ENCODE measurements around the gene MEIOC. TPM values are rescaled to one million over a fixed set of nuclear protein-coding genes. Genes with fewer than 3 reads are reported as not detected.

The MEIOC gene
- total and polyA plus RNA-seq, 2 donors (not counting 3 experiments of a cell fraction or from before 2014, with no cell fraction given) = 0.08 to 0.46 TPM

DNA sequence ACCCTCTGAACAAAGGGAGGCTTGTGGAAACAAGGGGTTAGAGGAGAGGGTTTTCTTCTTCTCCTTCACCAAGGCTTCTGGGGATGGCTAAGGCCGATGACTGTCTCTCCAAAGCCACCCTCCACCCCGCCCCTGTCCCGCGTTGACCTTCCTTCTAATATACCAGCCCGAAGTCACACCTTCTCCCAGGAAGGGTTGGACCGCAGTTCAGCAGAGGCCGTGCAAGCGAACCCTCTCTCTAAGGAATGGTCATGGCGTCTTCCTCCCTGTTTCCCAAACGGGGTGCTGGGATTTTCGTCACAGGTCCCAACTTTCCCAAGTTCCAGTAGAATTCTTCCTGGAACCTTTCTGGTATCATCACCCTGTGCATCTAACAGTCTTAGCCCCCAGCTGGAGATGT is 49.6 kb upstream of the MEIOC start:
- intact Hi-C loops (cut with micrococcal nuclease) = no loop called here
- Histone ChIP-seq H4K20me1 (replicated peaks; ENCODE audit: control insufficient read depth, extremely low read depth, insufficient read depth, low read length) (no peaks in the 10 kb centered on the region), H3K36me3 (ENCODE audit: control insufficient read depth in 2 of 2, extremely low read depth in 1 of 2, insufficient read depth in 2 of 2, low read length in 2 of 2) (no peaks in the 10 kb centered on the region), H3K4me2 (ENCODE audit: insufficient read depth, low read length) (no peak overlapping the region), H3K27me3 (ENCODE audit: control insufficient read depth in 2 of 2, insufficient read depth in 2 of 2, low read length in 2 of 2) (no peaks in the 10 kb centered on the region), H3K9me1 (replicated peaks; ENCODE audit: control insufficient read depth, extremely low read depth, insufficient read depth, low read length) (no peaks in the 10 kb centered on the region), H2AFZ (ENCODE audit: low read depth, low read length) (no peak overlapping the region), H3K4me1 (ENCODE audit: control insufficient read depth, extremely low read depth, insufficient read depth, low read length) (peaks cover 7% of the 10 kb centered on the region), H3K4me3 (replicated peaks in 1 of 3; ENCODE audit: insufficient read depth in 1 of 3, low read depth in 1 of 3, low read length in 3 of 3) (no peak overlapping the region), H3K9me3 (replicated peaks; ENCODE audit: control insufficient read depth, insufficient read depth, low read length) (no peaks in the 10 kb centered on the region), H3K79me2 (ENCODE audit: control insufficient read depth, insufficient read depth, low read length) (no peaks in the 10 kb centered on the region), H3K27ac (ENCODE audit: insufficient read depth, low read depth, low read length) (no peak overlapping the region), H3K9ac (replicated peaks; ENCODE audit: extremely low read depth, insufficient read depth, low read length) (no peak overlapping the region)
- POLR2A ChIA-PET = no interaction called here
- FAIRE-seq (no peak), DNase-seq (ENCODE audit: low read depth, low spot score) (no peak)
- CTCF ChIA-PET = interaction anchor here (0.7 kb wide), 1 partner anchor 13 kb away, joined by 3 read pairs; no protein-coding TSS in a partner anchor
- no TSS peak for BruUV-seq (replicated peaks)
- dilution Hi-C loops (cut with MboI; ENCODE audit: extremely low pct_ligation_motif_present, low sequenced_read_pairs) = no loop called here
- TF ChIP-seq MYC (IDR thresholded peaks at IDR 0.05; ENCODE audit: low read depth, low read length) (no peak), FOS (IDR thresholded peaks at IDR 0.05; ENCODE audit: borderline replicate concordance, insufficient read depth, low read length) (no peak), POLR2A (IDR thresholded peaks at IDR 0.05; ENCODE audit: low read depth, low read length) (no peak)

GRCh38 chr17:44607836-44608690 is 48.2 kb upstream of the MEIOC start:
- Histone ChIP-seq H3K4me2 (ENCODE audit: insufficient read depth, low read length) (no peak overlapping the region), H3K9ac (replicated peaks; ENCODE audit: extremely low read depth, insufficient read depth, low read length) (no peak overlapping the region), H3K9me3 (replicated peaks; ENCODE audit: control insufficient read depth, insufficient read depth, low read length) (no peaks in the 10 kb centered on the region), H3K4me1 (ENCODE audit: control insufficient read depth, extremely low read depth, insufficient read depth, low read length) (no peaks in the 10 kb centered on the region), H3K27ac (ENCODE audit: insufficient read depth, low read depth, low read length) (no peak overlapping the region), H3K79me2 (ENCODE audit: control insufficient read depth, insufficient read depth, low read length) (no peaks in the 10 kb centered on the region), H4K20me1 (replicated peaks; ENCODE audit: control insufficient read depth, extremely low read depth, insufficient read depth, low read length) (no peaks in the 10 kb centered on the region), H3K9me1 (replicated peaks; ENCODE audit: control insufficient read depth, extremely low read depth, insufficient read depth, low read length) (no peaks in the 10 kb centered on the region), H3K4me3 (replicated peaks in 1 of 3; ENCODE audit: insufficient read depth in 1 of 3, low read depth in 1 of 3, low read length in 3 of 3) (no peak overlapping the region), H2AFZ (ENCODE audit: low read depth, low read length) (no peak overlapping the region), H3K36me3 (ENCODE audit: control insufficient read depth in 2 of 2, extremely low read depth in 1 of 2, insufficient read depth in 2 of 2, low read length in 2 of 2) (no peaks in the 10 kb centered on the region), H3K27me3 (ENCODE audit: control insufficient read depth in 2 of 2, insufficient read depth in 2 of 2, low read length in 2 of 2) (no peaks in the 10 kb centered on the region)
- DNase-seq (ENCODE audit: low read depth, low spot score) (peak; percentile 39), FAIRE-seq (no peak)
- POLR2A ChIA-PET = no interaction called here
- dilution Hi-C loops (cut with MboI; ENCODE audit: extremely low pct_ligation_motif_present, low sequenced_read_pairs) (no loop called here), intact Hi-C loops (cut with micrococcal nuclease) (no loop called here)
- BruUV-seq (replicated peaks) = no TSS peak
- CTCF ChIA-PET = interaction anchor here (0.6 to 3.4 kb wide), 5 partner anchors 12 to 74 kb away, joined by 3 to 18 read pairs (median 4); no protein-coding TSS in a partner anchor
- no peak for TF ChIP-seq POLR2A (IDR thresholded peaks at IDR 0.05; ENCODE audit: low read depth, low read length)
- TF ChIP-seq MAX (IDR thresholded peaks at IDR 0.05; ENCODE audit: insufficient read depth, insufficient read length) = no peak
- no peak for TF ChIP-seq MYC (IDR thresholded peaks at IDR 0.05; ENCODE audit: low read depth, low read length)
- TF ChIP-seq JUN (IDR thresholded peaks at IDR 0.05; ENCODE audit: borderline replicate concordance, insufficient read depth, insufficient read length, low read depth) = no peak
- TF ChIP-seq FOS (IDR thresholded peaks at IDR 0.05; ENCODE audit: borderline replicate concordance, insufficient read depth, low read length) = no peak
- no peak for TF ChIP-seq CTCF (IDR thresholded peaks at IDR 0.05; ENCODE audit: extremely low read depth in 1 of 2, insufficient read depth in 1 of 2, low read depth in 1 of 2, low read length in 2 of 2)
